Measurements from ENCODE around the gene SEBOX.

Gene SEBOX

GRCh38 chr17:28404461-28404811 is 39.4 kb upstream of the SEBOX start:
- Histone ChIP-seq H3K27ac (no peak overlapping the region), H3K9ac (no peak overlapping the region), H3K27me3 (no peaks in the 10 kb centered on the region; the same call in 1 of the 2 replicates), H3K36me3 (peaks cover 12% of the 10 kb centered on the region), H4K20me1 (no peaks in the 10 kb centered on the region), H3K4me3 (no peak overlapping the region), H3K9me3 (no peaks in the 10 kb centered on the region), H3K4me1 (peaks cover 28% of the 10 kb centered on the region), H3K4me2 (peak overlapping the region; percentile 89)
- no peak for TF ChIP-seq Cebpa-rat (IDR thresholded peaks at IDR 0.05)

GRCh38 chr17:28404007-28404406 is 39.0 kb upstream of the SEBOX start:
- Histone ChIP-seq H3K27ac (no peak overlapping the region), H3K36me3 (peaks cover 15% of the 10 kb centered on the region), H3K4me2 (peak overlapping the region; percentile 19; the same call in 1 of the 2 replicates), H3K4me3 (no peak overlapping the region), H3K9ac (no peak overlapping the region), H4K20me1 (no peaks in the 10 kb centered on the region), H3K4me1 (peaks cover 30% of the 10 kb centered on the region), H3K27me3 (no peaks in the 10 kb centered on the region; the same call in 1 of the 2 replicates), H3K9me3 (no peaks in the 10 kb centered on the region)
- no peak for TF ChIP-seq Cebpa-rat (IDR thresholded peaks at IDR 0.05)

- Histone ChIP-seq H3K27me3 (no peaks in the 10 kb centered on the region; the same call in 1 of the 2 replicates), H3K4me3 (no peak overlapping the region), H3K4me1 (peaks cover 41% of the 10 kb centered on the region), H3K9me3 (no peaks in the 10 kb centered on the region), H3K9ac (no peak overlapping the region), H3K4me2 (no peak overlapping the region), H3K27ac (no peak overlapping the region), H4K20me1 (no peaks in the 10 kb centered on the region), H3K36me3 (peaks cover 20% of the 10 kb centered on the region)
- TF ChIP-seq Cebpa-rat (IDR thresholded peaks at IDR 0.05): no peak
Measured at GRCh38 chr17:28402844-28403243, 37.8 kb upstream of the SEBOX start.

GRCh38 chr17:28402224-28402630 is 37.2 kb upstream of the SEBOX start:
- Histone ChIP-seq H3K4me3 (no peak overlapping the region), H3K9ac (no peak overlapping the region), H3K27ac (no peak overlapping the region), H3K9me3 (no peaks in the 10 kb centered on the region), H3K36me3 (peaks cover 26% of the 10 kb centered on the region), H3K27me3 (no peaks in the 10 kb centered on the region; the same call in 1 of the 2 replicates), H4K20me1 (no peaks in the 10 kb centered on the region), H3K4me1 (peaks cover 46% of the 10 kb centered on the region), H3K4me2 (no peak overlapping the region)
- no peak for TF ChIP-seq Cebpa-rat (IDR thresholded peaks at IDR 0.05)

- H3K27ac ChIP-seq: no peak overlapping the region
- H3K9me3 ChIP-seq: no peaks in the 10 kb centered on the region
- H4K20me1 ChIP-seq: no peaks in the 10 kb centered on the region
- H3K9ac ChIP-seq: no peak overlapping the region
- peaks cover 50% of the 10 kb centered on the region for H3K36me3 ChIP-seq
- H3K27me3 ChIP-seq: no peaks in the 10 kb centered on the region
- no peak overlapping the region for H3K4me2 ChIP-seq
- peaks cover 34% of the 10 kb centered on the region for H3K4me1 ChIP-seq
- H3K4me3 ChIP-seq: no peak overlapping the region
- no peak for TF ChIP-seq Cebpa-rat (IDR thresholded peaks at IDR 0.05)
Measured at GRCh38 chr17:28399808-28400207, 34.8 kb upstream of the SEBOX start.

GRCh38 chr17:28398280-28398981 is 33.4 kb upstream of the SEBOX start:
- H3K27me3 ChIP-seq: no peaks in the 10 kb centered on the region
- peak overlapping the region; percentile 65 for H3K4me2 ChIP-seq
- peak overlapping the region; percentile 64 for H3K27ac ChIP-seq
- no peaks in the 10 kb centered on the region for H3K9me3 ChIP-seq
- TF ChIP-seq Cebpa-rat (IDR thresholded peaks at IDR 0.05): no peak
- H3K4me3 ChIP-seq: no peak overlapping the region
- H3K4me1 ChIP-seq: peaks cover 24% of the 10 kb centered on the region
- H3K36me3 ChIP-seq: peaks cover 64% of the 10 kb centered on the region
- H4K20me1 ChIP-seq: no peaks in the 10 kb centered on the region
- peak overlapping the region; percentile 64 for H3K9ac ChIP-seq

GRCh38 chr17:28397687-28398279 is 32.8 kb upstream of the SEBOX start:
- peaks cover 71% of the 10 kb centered on the region for H3K36me3 ChIP-seq

GRCh38 chr17:28397275-28397674 is 32.3 kb upstream of the SEBOX start:
- Histone ChIP-seq H3K36me3 (peaks cover 76% of the 10 kb centered on the region), H4K20me1 (no peaks in the 10 kb centered on the region), H3K4me3 (no peak overlapping the region), H3K4me1 (peaks cover 18% of the 10 kb centered on the region), H3K27me3 (no peaks in the 10 kb centered on the region), H3K27ac (no peak overlapping the region), H3K4me2 (no peak overlapping the region), H3K9me3 (no peaks in the 10 kb centered on the region), H3K9ac (no peak overlapping the region)
- no peak for TF ChIP-seq Cebpa-rat (IDR thresholded peaks at IDR 0.05)

More at GRCh38 chr17:28397687-28398279, 32.8 kb upstream of the SEBOX start:
- Histone ChIP-seq H3K4me3 (no peak overlapping the region), H3K27ac (peak overlapping the region; percentile 64), H3K4me1 (peaks cover 18% of the 10 kb centered on the region), H4K20me1 (no peaks in the 10 kb centered on the region), H3K27me3 (no peaks in the 10 kb centered on the region), H3K4me2 (peak overlapping the region; percentile 65), H3K9ac (peak overlapping the region; percentile 64), H3K9me3 (no peaks in the 10 kb centered on the region)
- TF ChIP-seq Cebpa-rat (IDR thresholded peaks at IDR 0.05): no peak

GRCh38 chr17:28396635-28397239 is 31.7 kb upstream of the SEBOX start:
- Histone ChIP-seq H4K20me1 (no peaks in the 10 kb centered on the region), H3K9me3 (no peaks in the 10 kb centered on the region), H3K9ac (no peak overlapping the region), H3K27me3 (no peaks in the 10 kb centered on the region), H3K4me2 (no peak overlapping the region), H3K27ac (no peak overlapping the region), H3K4me1 (peaks cover 18% of the 10 kb centered on the region), H3K36me3 (peaks cover 81% of the 10 kb centered on the region), H3K4me3 (no peak overlapping the region)
- no peak for TF ChIP-seq Cebpa-rat (IDR thresholded peaks at IDR 0.05)

GRCh38 chr17:28395968-28396367 is 31.0 kb upstream of the SEBOX start:
- peaks cover 89% of the 10 kb centered on the region for H3K36me3 ChIP-seq
- H3K9me3 ChIP-seq: no peaks in the 10 kb centered on the region
- H3K4me2 ChIP-seq: no peak overlapping the region
- no peak overlapping the region for H3K27ac ChIP-seq
- H3K27me3 ChIP-seq: no peaks in the 10 kb centered on the region
- peaks cover 18% of the 10 kb centered on the region for H3K4me1 ChIP-seq
- no peak overlapping the region for H3K9ac ChIP-seq
- no peak for TF ChIP-seq Cebpa-rat (IDR thresholded peaks at IDR 0.05)
- H4K20me1 ChIP-seq: no peaks in the 10 kb centered on the region
- no peak overlapping the region for H3K4me3 ChIP-seq

Measured in BLaER1 (cell line).